PC-9 (cell line): ENCODE results near the gene IQSEC3.
"Not testable (repeated sequence)": the region's sequence is repeated elsewhere in the genome, so short reads cannot be mapped to it uniquely, and the experiment has no call there.

Source experiments
- EZH2 ChIP-seq: fragments of 200-600 bp; sonication (generic); IDR thresholded peaks from 2 replicates; pipeline ENCODE4 v1.8.0; 2017; ENCODE audit warnings: antibody characterized with exemption, low read depth
- TF ChIP-seq, protein P1 (sequence below): fragments of 200-600 bp; sonication (generic); conservative IDR thresholded peaks from 2 replicates; pipeline ENCODE4 v1.6.1; 2017; ENCODE audit warnings: mixed run types, antibody characterized with exemption, mild to moderate bottlenecking, moderate library complexity

DNA sequence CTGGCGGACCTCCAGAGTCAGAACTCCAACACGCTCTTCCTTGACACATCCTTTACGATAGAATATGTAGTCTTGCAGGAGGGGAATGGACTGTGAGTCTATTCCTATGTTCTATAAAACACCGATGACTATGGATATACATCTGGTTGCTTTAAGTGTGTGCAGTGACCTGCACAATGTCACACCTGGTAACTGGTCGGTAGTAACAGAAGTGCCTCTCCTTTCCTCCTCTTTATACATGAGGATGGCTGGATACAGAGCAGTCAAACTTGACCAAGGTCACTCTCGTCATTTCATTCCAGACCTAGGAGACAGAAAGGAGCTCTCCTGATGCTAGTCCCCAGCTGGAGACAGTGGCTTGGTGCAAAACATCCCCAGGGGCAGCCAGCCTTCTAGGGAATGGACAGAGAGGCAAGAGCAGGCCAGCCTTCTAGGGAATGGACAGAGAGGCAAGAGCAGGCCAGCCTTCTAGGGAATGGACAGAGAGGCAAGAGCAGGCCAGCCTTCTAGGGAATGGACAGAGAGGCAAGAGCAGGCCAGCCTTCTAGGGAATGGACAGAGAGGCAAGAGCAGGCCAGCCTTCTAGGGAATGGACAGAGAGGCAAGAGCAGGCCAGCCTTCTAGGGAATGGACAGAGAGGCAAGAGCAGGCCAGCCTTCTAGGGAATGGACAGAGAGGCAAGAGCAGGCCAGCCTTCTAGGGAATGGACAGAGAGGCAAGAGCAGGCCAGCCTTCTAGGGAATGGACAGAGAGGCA, 21.2 kb upstream of the IQSEC3 start:
- TF ChIP-seq, protein P1, sequence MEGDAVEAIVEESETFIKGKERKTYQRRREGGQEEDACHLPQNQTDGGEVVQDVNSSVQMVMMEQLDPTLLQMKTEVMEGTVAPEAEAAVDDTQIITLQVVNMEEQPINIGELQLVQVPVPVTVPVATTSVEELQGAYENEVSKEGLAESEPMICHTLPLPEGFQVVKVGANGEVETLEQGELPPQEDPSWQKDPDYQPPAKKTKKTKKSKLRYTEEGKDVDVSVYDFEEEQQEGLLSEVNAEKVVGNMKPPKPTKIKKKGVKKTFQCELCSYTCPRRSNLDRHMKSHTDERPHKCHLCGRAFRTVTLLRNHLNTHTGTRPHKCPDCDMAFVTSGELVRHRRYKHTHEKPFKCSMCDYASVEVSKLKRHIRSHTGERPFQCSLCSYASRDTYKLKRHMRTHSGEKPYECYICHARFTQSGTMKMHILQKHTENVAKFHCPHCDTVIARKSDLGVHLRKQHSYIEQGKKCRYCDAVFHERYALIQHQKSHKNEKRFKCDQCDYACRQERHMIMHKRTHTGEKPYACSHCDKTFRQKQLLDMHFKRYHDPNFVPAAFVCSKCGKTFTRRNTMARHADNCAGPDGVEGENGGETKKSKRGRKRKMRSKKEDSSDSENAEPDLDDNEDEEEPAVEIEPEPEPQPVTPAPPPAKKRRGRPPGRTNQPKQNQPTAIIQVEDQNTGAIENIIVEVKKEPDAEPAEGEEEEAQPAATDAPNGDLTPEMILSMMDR, result not testable (repeated sequence)
- TF ChIP-seq EZH2, result not testable (repeated sequence)
